ENCODE data around the gene RNF128. TPM values are rescaled to one million over a fixed set of nuclear protein-coding genes. Genes with fewer than 3 reads are reported as not detected.

Gene RNF128
- total RNA-seq, 5 donors from 2014 or later (not counting 1 experiment from before 2014, with no cell fraction given), result 0.12 to 0.16 (median 0.13) TPM; not detected in 2

GRCh38 chrX:106780264-106780663 lies 53.8 kb downstream of the RNF128 start:
- Mint-ChIP-seq H3K27me3 (peaks cover 4 to 46% of the 10 kb centered on the region in 2 donors), H3K36me3 (no peaks in the 10 kb centered on the region), H3K4me1 (no peaks in the 10 kb centered on the region), H3K9me3 (no peaks in the 10 kb centered on the region), H3K4me3 (no peak overlapping the region), H3K27ac (no peak overlapping the region)
- POLR2A ChIA-PET, result no interaction called here
- H3K4me3 ChIP-seq (ENCODE audit: control insufficient read depth in 1 of 2, extremely low read depth in 1 of 2, low read length in 1 of 2), result no peak overlapping the region
- no peak overlapping the region for H3K27ac ChIP-seq (ENCODE audit: low read length)
- no peaks in the 10 kb centered on the region for H3K4me1 ChIP-seq (ENCODE audit: control insufficient read depth in 1 of 2, extremely low read depth in 1 of 2, insufficient read depth in 2 of 2, low read length in 2 of 2)
- no peaks in the 10 kb centered on the region for H3K27me3 ChIP-seq (replicated peaks in 1 of 2; ENCODE audit: control insufficient read depth in 2 of 2, extremely low read depth in 1 of 2, insufficient read depth in 2 of 2, low read length in 1 of 2)
- H3K36me3 ChIP-seq (ENCODE audit: control insufficient read depth in 2 of 2, extremely low read depth in 1 of 2, insufficient read depth in 1 of 2, low read length in 1 of 2), result no peaks in the 10 kb centered on the region
- ATAC-seq (replicated peaks in 1 of 4) (no peak), DNase-seq (no peak)
- no peaks in the 10 kb centered on the region for H3K9me3 ChIP-seq
- CTCF ChIA-PET, result no interaction called here
- WGBS (ENCODE audit: insufficient coverage), result no CpG with 5 or more reads among the region's 2 CpGs

- no peaks in the 10 kb centered on the region for H3K36me3 Mint-ChIP-seq
- ATAC-seq (replicated peaks in 1 of 4), result no peak
These were observed 54.3 kb downstream of the RNF128 start for GRCh38 chrX:106780664-106781377.

GRCh38 chrX:106783716-106784115 lies 57.2 kb downstream of the RNF128 start:
- H3K4me3 ChIP-seq (ENCODE audit: control insufficient read depth in 1 of 2, extremely low read depth in 1 of 2, low read length in 1 of 2), result no peak overlapping the region
- DNase-seq (no peak), ATAC-seq (replicated peaks in 1 of 4) (no peak)
- no peaks in the 10 kb centered on the region for H3K9me3 Mint-ChIP-seq
- H3K4me3 Mint-ChIP-seq, result no peak overlapping the region
- ChIA-PET POLR2A (no interaction called here), CTCF (no interaction called here)
- WGBS (ENCODE audit: insufficient coverage), result no CpG with 5 or more reads among the region's 7 CpGs
- H3K27me3 Mint-ChIP-seq, result peaks cover 6 to 50% of the 10 kb centered on the region in 2 donors
- peaks cover 0 to 2% of the 10 kb centered on the region in 2 experiments for H3K27me3 ChIP-seq (replicated peaks in 1 of 2; ENCODE audit: control insufficient read depth in 2 of 2, extremely low read depth in 1 of 2, insufficient read depth in 2 of 2, low read length in 1 of 2)
- H3K9me3 ChIP-seq, result no peaks in the 10 kb centered on the region
- no peaks in the 10 kb centered on the region for H3K4me1 ChIP-seq (ENCODE audit: control insufficient read depth in 1 of 2, extremely low read depth in 1 of 2, insufficient read depth in 2 of 2, low read length in 2 of 2)
- H3K36me3 Mint-ChIP-seq, result no peaks in the 10 kb centered on the region
- no peaks in the 10 kb centered on the region for H3K36me3 ChIP-seq (ENCODE audit: control insufficient read depth in 2 of 2, extremely low read depth in 1 of 2, insufficient read depth in 1 of 2, low read length in 1 of 2)
- no peak overlapping the region for H3K27ac Mint-ChIP-seq
- H3K27ac ChIP-seq (ENCODE audit: low read length), result no peak overlapping the region
- H3K4me1 Mint-ChIP-seq, result no peaks in the 10 kb centered on the region

More at GRCh38 chrX:106780664-106781377, 54.3 kb downstream of the RNF128 start:
- Mint-ChIP-seq H3K9me3 (no peaks in the 10 kb centered on the region), H3K4me3 (no peak overlapping the region), H3K4me1 (no peaks in the 10 kb centered on the region), H3K27ac (no peak overlapping the region), H3K27me3 (peaks cover 6 to 48% of the 10 kb centered on the region in 2 donors)
- CTCF ChIA-PET, result no interaction called here
- Histone ChIP-seq H3K27ac (ENCODE audit: low read length) (no peak overlapping the region), H3K9me3 (no peaks in the 10 kb centered on the region), H3K27me3 (replicated peaks in 1 of 2; ENCODE audit: control insufficient read depth in 2 of 2, extremely low read depth in 1 of 2, insufficient read depth in 2 of 2, low read length in 1 of 2) (no peaks in the 10 kb centered on the region), H3K4me1 (ENCODE audit: control insufficient read depth in 1 of 2, extremely low read depth in 1 of 2, insufficient read depth in 2 of 2, low read length in 2 of 2) (no peaks in the 10 kb centered on the region), H3K4me3 (ENCODE audit: control insufficient read depth in 1 of 2, extremely low read depth in 1 of 2, low read length in 1 of 2) (no peak overlapping the region), H3K36me3 (ENCODE audit: control insufficient read depth in 2 of 2, extremely low read depth in 1 of 2, insufficient read depth in 1 of 2, low read length in 1 of 2) (no peaks in the 10 kb centered on the region)
- POLR2A ChIA-PET, result no interaction called here
- no CpG with 5 or more reads among the region's 1 CpG for WGBS (ENCODE audit: insufficient coverage)
- no peak for DNase-seq

GRCh38 chrX:106791495-106791894 lies 65.0 kb downstream of the RNF128 start:
- Histone ChIP-seq H3K9me3 (no peaks in the 10 kb centered on the region), H3K36me3 (ENCODE audit: control insufficient read depth in 2 of 2, extremely low read depth in 1 of 2, insufficient read depth in 1 of 2, low read length in 1 of 2) (no peaks in the 10 kb centered on the region), H3K27me3 (replicated peaks in 1 of 2; ENCODE audit: control insufficient read depth in 2 of 2, extremely low read depth in 1 of 2, insufficient read depth in 2 of 2, low read length in 1 of 2) (peaks cover 0 to 2% of the 10 kb centered on the region in 2 experiments), H3K4me1 (ENCODE audit: control insufficient read depth in 1 of 2, extremely low read depth in 1 of 2, insufficient read depth in 2 of 2, low read length in 2 of 2) (no peaks in the 10 kb centered on the region), H3K4me3 (ENCODE audit: control insufficient read depth in 1 of 2, extremely low read depth in 1 of 2, low read length in 1 of 2) (no peak overlapping the region), H3K27ac (ENCODE audit: low read length) (no peak overlapping the region)
- ChIA-PET CTCF (no interaction called here), POLR2A (no interaction called here)
- Mint-ChIP-seq H3K9me3 (no peaks in the 10 kb centered on the region), H3K36me3 (no peaks in the 10 kb centered on the region), H3K4me1 (no peaks in the 10 kb centered on the region), H3K27ac (no peak overlapping the region), H3K4me3 (no peak overlapping the region), H3K27me3 (peaks cover 0 to 7% of the 10 kb centered on the region in 2 donors)
- ATAC-seq (replicated peaks in 1 of 4) (no peak), DNase-seq (peak in 1 of 35 experiments; percentile 27)
- no CpG with 5 or more reads among the region's 1 CpG for WGBS (ENCODE audit: insufficient coverage)

- ATAC-seq (replicated peaks in 1 of 4) (peak in 1 of 4 experiments; percentile 18), DNase-seq (no peak)
- peak overlapping the region; percentile 83 to 87 (median 83) for H3K4me3 Mint-ChIP-seq
- WGBS (ENCODE audit: insufficient coverage), result no CpG with 5 or more reads among the region's 11 CpGs
- no peak overlapping the region for H3K27ac ChIP-seq (ENCODE audit: low read length)
- no peak overlapping the region for H3K27ac Mint-ChIP-seq
- peaks cover 0 to 10% of the 10 kb centered on the region in 2 experiments for H3K4me1 ChIP-seq (ENCODE audit: control insufficient read depth in 1 of 2, extremely low read depth in 1 of 2, insufficient read depth in 2 of 2, low read length in 2 of 2)
- no peaks in the 10 kb centered on the region for H3K36me3 Mint-ChIP-seq
- H3K9me3 Mint-ChIP-seq, result no peaks in the 10 kb centered on the region
- H3K9me3 ChIP-seq, result no peaks in the 10 kb centered on the region
- ChIA-PET POLR2A (interaction anchor here in 1 of 2 donors (0.7 kb wide), 1 partner anchor 187 kb away, joined by 3 read pairs; no protein-coding TSS in a partner anchor), CTCF (interaction anchor here in 1 of 2 donors (0.5 kb wide), 1 partner anchor 63 kb away, joined by 3 read pairs; no protein-coding TSS in a partner anchor)
- H3K27me3 ChIP-seq (replicated peaks in 1 of 2; ENCODE audit: control insufficient read depth in 2 of 2, extremely low read depth in 1 of 2, insufficient read depth in 2 of 2, low read length in 1 of 2), result peaks cover 0 to 12% of the 10 kb centered on the region in 2 experiments
- H3K36me3 ChIP-seq (ENCODE audit: control insufficient read depth in 2 of 2, extremely low read depth in 1 of 2, insufficient read depth in 1 of 2, low read length in 1 of 2), result no peaks in the 10 kb centered on the region
- peaks cover 9 to 17% (median 15%) of the 10 kb centered on the region in 3 donors for H3K4me1 Mint-ChIP-seq
- H3K27me3 Mint-ChIP-seq, result peaks cover 34 to 64% of the 10 kb centered on the region in 2 donors
- peak overlapping the region in 1 of 2 donors; percentile 45 for H3K4me3 ChIP-seq (ENCODE audit: control insufficient read depth in 1 of 2, extremely low read depth in 1 of 2, low read length in 1 of 2)
These were observed 75.5 kb downstream of the RNF128 start for GRCh38 chrX:106802063-106802387.

- Histone ChIP-seq H3K4me3 (ENCODE audit: control insufficient read depth in 1 of 2, extremely low read depth in 1 of 2, low read length in 1 of 2) (peak within 1 kb of the TSS in 1 of 2 donors; percentile 45), H3K36me3 (ENCODE audit: control insufficient read depth in 2 of 2, extremely low read depth in 1 of 2, insufficient read depth in 1 of 2, low read length in 1 of 2) (no peaks in the 10 kb centered on the region), H3K4me1 (ENCODE audit: control insufficient read depth in 1 of 2, extremely low read depth in 1 of 2, insufficient read depth in 2 of 2, low read length in 2 of 2) (peaks cover 0 to 10% of the 10 kb centered on the region in 2 experiments), H3K27ac (ENCODE audit: low read length) (no peak within 1 kb of the TSS), H3K27me3 (replicated peaks in 1 of 2; ENCODE audit: control insufficient read depth in 2 of 2, extremely low read depth in 1 of 2, insufficient read depth in 2 of 2, low read length in 1 of 2) (peaks cover 0 to 12% of the 10 kb centered on the region in 2 experiments), H3K9me3 (no peaks in the 10 kb centered on the region)
- ChIA-PET POLR2A (no interaction called here), CTCF (interaction anchor here in 1 of 2 donors (0.5 kb wide), 1 partner anchor 62 kb away, joined by 3 read pairs; no protein-coding TSS in a partner anchor)
- DNase-seq, result peak in 12 of 35 experiments; percentile 2 to 35 (median 4)
- Mint-ChIP-seq H3K4me1 (peaks cover 9 to 17% (median 15%) of the 10 kb centered on the region in 3 donors), H3K36me3 (no peaks in the 10 kb centered on the region), H3K27ac (no peak within 1 kb of the TSS), H3K9me3 (no peaks in the 10 kb centered on the region), H3K4me3 (peak within 1 kb of the TSS; percentile 83 to 87 (median 83)), H3K27me3 (peaks cover 37 to 65% of the 10 kb centered on the region in 2 donors)
- WGBS (ENCODE audit: insufficient coverage), result 0% methylated on average over 9 of the region's 36 CpGs
- peak; percentile 71 to 90 (median 80) for ATAC-seq (replicated peaks in 1 of 4)
These were observed 76.1 kb downstream of the RNF128 start, which contains the start of gene TBC1D8B for GRCh38 chrX:106802388-106803275. Gene TBC1D8B (plus strand): TSS chrX:106802673. CDS start chrX:106802854, 181 bp downstream.
